Activated effector memory CD4-positive, alpha-beta T cell treated with Interleukin-2 at 50 U/mL for 16 hours (primary cell): ENCODE data around the gene CD3D.

Source experiments
- DNase-seq: peaks from one replicate; pipeline ENCODE4 v3.0.0-alpha.2; 2020

The CD3D gene

GRCh38 chr11:118342503-118343161, at the start of gene CD3D:
Gene CD3D, minus strand, starts transcription at chr11:118342705. Its CDS starts 98 bp downstream, at chr11:118342607.
- peak; percentile 61 for DNase-seq

DNA sequence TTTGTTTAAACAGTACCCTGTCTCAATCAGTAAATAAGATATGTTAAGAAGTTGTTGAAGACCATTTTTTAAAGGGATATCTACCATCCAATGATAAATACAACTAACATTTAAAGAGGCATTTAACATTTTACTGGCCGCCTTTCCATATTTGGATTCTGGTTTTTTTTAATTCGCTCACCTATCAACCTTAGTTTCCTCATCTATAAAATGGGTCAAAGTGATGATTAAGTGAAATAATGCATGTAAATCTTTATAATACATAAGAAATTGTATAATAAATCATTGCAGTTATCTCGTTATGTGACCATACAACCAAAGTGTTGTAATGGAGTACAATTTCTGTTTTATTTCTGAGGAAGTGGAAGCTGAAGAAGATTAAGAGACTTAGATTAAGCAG, 41.2 kb upstream of the CD3D start:
- no peak for DNase-seq

GRCh38 chr11:118382954-118383353, 40.4 kb upstream of the CD3D start:
- DNase-seq: no peak

DNA sequence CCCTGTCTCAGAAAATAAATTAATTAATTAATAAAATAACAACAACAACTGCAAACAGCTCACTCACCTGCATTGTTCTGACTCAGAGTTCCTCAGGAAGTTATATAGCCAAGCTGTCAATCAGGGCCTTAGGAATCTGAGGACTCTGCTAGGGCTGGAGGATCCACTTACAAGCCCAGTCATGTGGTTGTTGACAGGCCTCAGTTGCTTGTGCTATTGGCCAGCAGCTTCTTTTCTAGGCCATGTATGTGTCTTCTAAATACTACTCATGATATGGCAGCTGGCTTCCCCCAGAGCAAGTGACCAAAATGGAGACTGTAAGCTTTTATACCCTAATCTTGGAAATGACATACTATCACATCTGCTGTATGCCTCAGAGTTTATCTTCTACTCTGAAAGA, 38.1 kb upstream of the CD3D start:
- no peak for DNase-seq

DNA sequence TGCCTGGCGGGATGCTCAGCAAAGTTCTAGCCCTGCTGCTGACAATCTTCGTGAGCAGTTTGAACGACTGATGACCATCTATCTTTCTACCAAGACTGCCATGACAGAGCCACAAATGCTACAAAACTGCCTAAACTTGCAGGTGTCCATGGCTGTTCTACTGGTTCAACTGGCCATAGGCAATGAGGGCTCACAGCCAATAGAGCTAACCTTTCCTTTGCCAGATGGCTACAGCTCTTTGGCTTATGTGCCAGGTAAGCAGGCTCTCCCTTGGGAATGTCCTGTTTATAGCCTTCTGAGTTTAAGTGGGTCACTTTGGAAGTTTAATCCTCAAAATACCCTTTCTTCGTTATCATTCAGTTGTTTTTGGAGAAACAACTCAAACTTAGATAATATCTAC, 37.0 kb upstream of the CD3D start:
- no peak for DNase-seq

GRCh38 chr11:118375978-118376377, 33.5 kb upstream of the CD3D start:
- DNase-seq: no peak

GRCh38 chr11:118374729-118375128, 32.2 kb upstream of the CD3D start:
- DNase-seq: no peak

DNA sequence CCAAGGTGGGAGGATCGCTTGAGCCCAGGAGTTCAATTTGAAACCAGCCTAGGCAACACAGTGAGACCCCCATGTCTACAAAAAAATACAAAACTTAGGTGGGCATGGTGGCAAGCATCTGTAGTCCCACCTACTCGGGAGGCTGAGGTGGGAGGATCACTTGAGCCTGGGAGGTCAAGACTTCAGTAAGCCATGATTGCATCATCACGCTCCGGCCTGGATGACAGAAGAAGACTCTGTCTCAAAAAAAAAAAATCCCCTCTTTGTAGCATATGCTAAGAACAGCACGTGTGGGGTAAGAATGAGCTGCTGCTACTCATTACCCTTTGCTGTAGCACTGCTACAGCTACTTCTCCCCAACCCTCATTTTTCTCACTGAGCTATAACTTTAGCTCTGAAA, 31.4 kb upstream of the CD3D start:
- DNase-seq: no peak

DNA sequence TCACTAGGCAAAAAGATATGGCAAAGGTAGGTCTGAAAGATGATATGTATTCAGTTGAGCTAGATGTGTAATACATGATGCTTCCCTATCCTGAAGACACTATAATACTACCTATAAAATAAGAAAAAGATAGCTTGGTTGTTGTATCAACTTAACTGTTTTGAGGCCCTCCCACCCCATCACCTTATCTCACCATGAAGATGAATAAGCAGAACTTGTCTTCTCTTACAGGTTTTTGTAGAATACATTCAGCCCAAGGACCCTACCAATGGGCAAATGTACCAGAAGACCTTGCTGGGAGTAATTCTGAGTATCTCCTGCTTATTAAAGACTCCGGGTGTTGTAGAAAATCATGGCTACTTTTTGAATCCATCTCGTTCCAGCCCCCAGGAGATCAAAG, 30.8 kb upstream of the CD3D start:
- DNase-seq: no peak

- DNase-seq: no peak
Measured at GRCh38 chr11:118370774-118371173, 28.3 kb upstream of the CD3D start.

DNA sequence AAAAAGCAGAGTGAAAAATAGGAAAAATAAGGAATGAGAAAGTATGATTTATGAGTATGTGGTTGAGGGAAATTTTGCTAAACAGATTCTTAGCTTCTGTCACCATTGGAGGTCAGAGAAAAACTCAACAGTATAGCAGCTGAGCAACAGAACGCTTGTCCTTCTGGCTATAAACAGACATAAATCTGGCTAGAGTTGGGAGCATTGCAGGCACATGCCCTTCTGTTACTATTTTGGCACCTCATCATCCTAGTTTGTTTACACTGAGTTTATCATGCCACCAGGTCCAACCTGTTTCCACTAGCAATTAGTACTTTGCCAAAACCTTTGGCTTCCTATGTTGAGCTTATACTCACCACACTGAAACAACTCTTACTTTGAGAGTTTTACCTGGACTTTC, 23.8 kb upstream of the CD3D start:
- no peak for DNase-seq

DNA sequence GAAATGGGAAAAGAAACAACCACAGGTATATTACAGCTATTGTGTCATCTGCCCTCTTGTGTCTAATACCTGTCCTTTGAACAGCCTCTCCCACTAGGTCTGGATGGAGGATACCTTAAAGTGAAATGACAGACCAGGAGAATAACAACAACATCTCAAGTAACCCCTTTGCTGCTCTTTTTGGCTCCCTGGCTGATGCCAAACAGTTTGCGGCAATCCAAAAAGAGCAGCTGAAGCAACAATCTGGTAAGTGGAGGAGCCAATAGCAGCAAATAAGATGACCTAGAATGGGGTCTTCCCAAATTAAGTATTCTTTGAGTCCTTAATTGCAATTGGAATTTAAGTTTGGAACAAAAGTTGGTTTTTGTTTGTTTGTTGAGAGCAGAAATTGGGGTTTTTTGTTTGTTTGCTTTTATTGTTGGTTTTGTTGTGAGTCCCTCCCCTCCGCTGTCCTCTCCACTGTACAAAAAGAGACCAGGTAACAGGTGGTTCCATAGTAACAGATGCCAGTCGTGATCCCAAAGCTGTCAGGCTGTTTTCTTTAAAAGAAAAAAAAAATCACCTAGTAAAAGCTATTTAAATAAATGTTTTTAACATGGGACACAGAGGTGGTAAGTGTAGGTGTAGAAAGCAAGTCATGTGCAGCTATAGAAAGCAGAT, 22.6 kb upstream of the CD3D start:
- DNase-seq: no peak

- peak; percentile 93 for DNase-seq
Measured at GRCh38 chr11:118359295-118359958, 16.9 kb upstream of the CD3D start, which contains the start of gene UBE4A. Gene UBE4A, plus strand, starts transcription at chr11:118359600. Its CDS starts 5,481 bp downstream, at chr11:118365081.

GRCh38 chr11:118358071-118358470, 15.6 kb upstream of the CD3D start:
- DNase-seq: no peak

DNA sequence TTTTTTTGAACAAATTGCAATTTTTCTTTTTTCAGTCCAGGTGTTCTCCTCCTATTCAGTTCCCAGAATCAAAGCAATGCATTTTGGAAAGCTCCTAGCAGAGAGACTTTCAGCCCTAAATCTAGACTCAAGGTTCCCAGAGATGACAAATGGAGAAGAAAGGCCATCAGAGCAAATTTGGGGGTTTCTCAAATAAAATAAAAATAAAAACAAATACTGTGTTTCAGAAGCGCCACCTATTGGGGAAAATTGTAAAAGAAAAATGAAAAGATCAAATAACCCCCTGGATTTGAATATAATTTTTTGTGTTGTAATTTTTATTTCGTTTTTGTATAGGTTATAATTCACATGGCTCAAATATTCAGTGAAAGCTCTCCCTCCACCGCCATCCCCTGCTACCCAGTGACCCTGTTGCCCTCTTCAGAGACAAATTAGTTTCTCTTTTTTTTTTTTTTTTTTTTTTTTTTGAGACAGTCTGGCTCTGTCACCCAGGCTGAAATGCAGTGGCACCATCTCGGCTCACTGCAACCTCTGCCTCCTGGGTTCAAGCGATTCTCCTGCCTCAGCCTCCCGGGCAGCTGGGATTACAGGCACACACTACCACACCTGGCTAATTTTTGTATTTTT, 10.7 kb upstream of the CD3D start:
- no peak for DNase-seq

DNA sequence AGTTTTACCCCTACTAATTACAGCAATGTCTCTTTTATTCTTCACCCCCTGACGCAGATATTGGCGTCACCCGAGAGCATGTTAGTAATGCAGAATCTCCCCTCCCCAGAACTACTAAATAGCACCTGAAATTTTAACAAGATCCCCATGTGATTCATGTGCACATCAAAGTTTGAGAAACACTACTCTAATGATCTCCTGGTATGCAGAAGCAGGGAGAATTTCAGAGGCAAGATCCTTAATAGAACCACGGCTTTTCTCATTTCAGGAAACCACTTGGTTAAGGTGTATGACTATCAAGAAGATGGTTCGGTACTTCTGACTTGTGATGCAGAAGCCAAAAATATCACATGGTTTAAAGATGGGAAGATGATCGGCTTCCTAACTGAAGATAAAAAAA, 7.0 kb upstream of the CD3D start:
- no peak for DNase-seq

DNA sequence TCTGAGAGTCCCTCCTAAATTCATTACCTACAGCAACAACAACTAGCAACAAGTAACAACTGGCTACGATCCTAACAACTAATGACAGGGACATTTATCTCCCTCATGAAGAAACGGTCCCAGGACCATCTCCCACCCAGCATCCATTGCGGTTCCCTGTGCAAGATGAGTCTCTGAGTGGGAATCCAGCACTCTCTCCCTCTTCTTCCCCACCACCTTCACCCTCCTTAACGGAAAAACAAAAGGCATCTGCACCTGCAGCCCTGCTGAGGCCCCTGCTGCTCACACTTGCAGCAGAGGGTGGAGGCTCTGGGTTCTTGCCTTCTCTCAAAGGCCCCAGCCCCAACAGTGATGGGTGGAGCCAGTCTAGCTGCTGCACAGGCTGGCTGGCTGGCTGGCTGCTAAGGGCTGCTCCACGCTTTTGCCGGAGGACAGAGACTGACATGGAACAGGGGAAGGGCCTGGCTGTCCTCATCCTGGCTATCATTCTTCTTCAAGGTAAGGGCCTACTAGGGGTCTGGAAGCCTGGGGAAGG, 1.5 kb upstream of the CD3D start, which contains the start of gene CD3G:
Gene CD3G, plus strand, starts transcription at position 364 of the 535 bp plus-strand sequence. Its CDS starts 80 bp downstream, at position 444.
- DNase-seq: peak; percentile 74

DNA sequence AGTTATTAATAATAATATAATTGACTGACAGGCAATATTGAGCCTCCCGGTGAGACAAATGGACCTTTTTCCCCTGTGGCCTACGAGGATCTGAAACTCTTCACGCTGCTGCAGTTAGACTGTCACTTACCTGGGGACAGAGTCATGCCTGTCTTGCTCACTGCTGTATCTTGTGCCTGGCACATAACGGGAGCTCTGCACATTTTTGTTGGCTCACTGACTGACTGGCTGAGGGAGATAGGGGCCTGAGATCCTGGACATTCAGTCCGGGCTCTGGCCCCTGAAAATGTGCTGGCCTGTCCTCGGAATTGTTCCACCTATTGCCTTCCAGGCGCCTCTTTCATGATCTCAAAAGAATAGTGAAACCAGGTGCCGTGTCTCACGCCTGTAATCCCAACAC, 743 bp upstream of the CD3D start:
- DNase-seq: no peak

GRCh38 chr11:118341815-118342489, 553 bp downstream of the CD3D start:
- no peak for DNase-seq

GRCh38 chr11:118341261-118341660, 1.2 kb downstream of the CD3D start:
- no peak for DNase-seq

GRCh38 chr11:118340449-118340848, 2.1 kb downstream of the CD3D start:
- no peak for DNase-seq

DNA sequence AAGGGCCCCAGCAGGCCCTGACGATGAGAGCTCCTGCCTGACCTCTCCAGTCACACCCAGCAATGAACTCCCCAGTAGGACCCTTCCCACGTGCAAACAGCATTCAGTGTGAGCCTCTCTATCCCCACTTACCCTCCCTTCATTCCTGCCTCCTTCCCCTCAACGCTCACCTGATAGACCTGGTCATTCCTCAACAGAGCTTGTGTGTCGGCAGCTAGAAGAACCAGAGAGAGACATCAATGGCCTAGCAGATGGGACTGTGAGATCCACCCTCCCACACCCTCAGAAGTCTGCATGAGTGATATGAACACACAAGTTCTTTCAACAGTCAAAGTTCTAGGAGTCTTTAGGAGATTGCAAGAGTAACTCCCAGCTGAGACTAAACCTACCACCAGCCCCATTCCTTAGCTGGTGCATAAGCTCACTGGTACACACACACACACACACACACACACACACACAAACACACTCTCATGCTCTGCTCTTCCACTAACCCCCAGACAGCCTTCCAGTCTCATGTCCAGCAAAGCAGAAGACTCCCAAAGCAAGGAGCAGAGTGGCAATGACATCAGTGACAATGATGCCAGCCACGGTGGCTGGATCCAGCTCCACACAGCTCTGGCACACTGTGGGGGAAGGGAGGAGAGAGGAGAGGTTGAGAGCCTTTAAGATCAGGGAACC, 3.1 kb downstream of the CD3D start:
- DNase-seq: no peak
